Activated naive CD8-positive, alpha-beta T cell treated with anti-CD3 and anti-CD28 coated beads for 36 hours (primary cell): ENCODE measurements around the gene ENDOV. TPM values are rescaled to one million over a fixed set of nuclear protein-coding genes. Genes with fewer than 3 reads are reported as not detected.

Source experiments
- DNase-seq: peaks from one replicate; pipeline ENCODE4 v3.0.0; 2021
- H3K27ac Mint-ChIP-seq: one replicate; pipeline ENCODE4 v1.8.0; 2022; ENCODE audit warnings: mild to moderate bottlenecking, moderate library complexity, mixed read lengths
- H3K27me3 Mint-ChIP-seq: one replicate; pipeline ENCODE4 v1.8.0; 2022; ENCODE audit warnings: mild to moderate bottlenecking, mixed read lengths
- H3K36me3 Mint-ChIP-seq: one replicate; pipeline ENCODE4 v1.8.0; 2021; ENCODE audit warnings: mild to moderate bottlenecking, mixed read lengths
- H3K4me1 Mint-ChIP-seq: one replicate; pipeline ENCODE4 v1.8.0; 2021; ENCODE audit warnings: mixed read lengths
- H3K4me3 Mint-ChIP-seq: one replicate; pipeline ENCODE4 v1.8.0; 2022; ENCODE audit warnings: mild to moderate bottlenecking, moderate library complexity, mixed read lengths
- H3K9me3 Mint-ChIP-seq: one replicate; pipeline ENCODE4 v1.8.0; 2022; ENCODE audit warnings: mixed read lengths
- total RNA-seq, 2 experiments: library from RNA; stranded (reverse); gene quantifications; one replicate each; pipeline ENCODE4 v1.2.3, GENCODE V29; 2021

The ENDOV gene
- 10 to 100 TPM; 11.7 to 13.8 TPM for total RNA-seq

- peak; percentile 92 for DNase-seq
- H3K36me3 Mint-ChIP-seq, result peaks cover 2% of the 10 kb centered on the region
- peak within 1 kb of the TSS; percentile 79 for H3K27ac Mint-ChIP-seq
Observed at GRCh38 chr17:80414803-80415625, at the start of gene ENDOV. TSS of gene ENDOV (plus strand) at chr17:80415167. CDS start at chr17:80415195, 28 bp downstream.

GRCh38 chr17:80365983-80366382 is 49.0 kb upstream of the ENDOV start:
- Mint-ChIP-seq H3K27ac (no peak overlapping the region), H3K9me3 (no peaks in the 10 kb centered on the region), H3K27me3 (no peaks in the 10 kb centered on the region), H3K4me3 (no peak overlapping the region), H3K36me3 (peaks cover 18% of the 10 kb centered on the region), H3K4me1 (no peaks in the 10 kb centered on the region)
- no peak for DNase-seq

More at GRCh38 chr17:80414803-80415625, at the start of gene ENDOV:
- peak within 1 kb of the TSS; percentile 85 for H3K4me3 Mint-ChIP-seq
- H3K27me3 Mint-ChIP-seq, result peaks cover 7% of the 10 kb centered on the region
- H3K9me3 Mint-ChIP-seq, result no peaks in the 10 kb centered on the region
- peaks cover 16% of the 10 kb centered on the region for H3K4me1 Mint-ChIP-seq

- no peaks in the 10 kb centered on the region for H3K4me1 Mint-ChIP-seq
- H3K4me3 Mint-ChIP-seq, result no peak overlapping the region
- H3K9me3 Mint-ChIP-seq, result no peaks in the 10 kb centered on the region
- DNase-seq, result no peak
- H3K27ac Mint-ChIP-seq, result no peak overlapping the region
- H3K27me3 Mint-ChIP-seq, result no peaks in the 10 kb centered on the region
- peaks cover 7% of the 10 kb centered on the region for H3K36me3 Mint-ChIP-seq
Observed at GRCh38 chr17:80367503-80367902, 47.5 kb upstream of the ENDOV start.

GRCh38 chr17:80371196-80371595 is 43.8 kb upstream of the ENDOV start:
- no peaks in the 10 kb centered on the region for H3K4me1 Mint-ChIP-seq
- H3K27ac Mint-ChIP-seq, result no peak overlapping the region
- H3K9me3 Mint-ChIP-seq, result no peaks in the 10 kb centered on the region
- no peak overlapping the region for H3K4me3 Mint-ChIP-seq
- no peak for DNase-seq
- peaks cover 19% of the 10 kb centered on the region for H3K36me3 Mint-ChIP-seq
- no peaks in the 10 kb centered on the region for H3K27me3 Mint-ChIP-seq

- H3K27ac Mint-ChIP-seq, result no peak overlapping the region
- no peak for DNase-seq
- H3K36me3 Mint-ChIP-seq, result peaks cover 20% of the 10 kb centered on the region
- H3K4me3 Mint-ChIP-seq, result no peak overlapping the region
- H3K9me3 Mint-ChIP-seq, result no peaks in the 10 kb centered on the region
- no peaks in the 10 kb centered on the region for H3K27me3 Mint-ChIP-seq
- no peaks in the 10 kb centered on the region for H3K4me1 Mint-ChIP-seq
Observed at GRCh38 chr17:80372456-80372855, 42.5 kb upstream of the ENDOV start.

GRCh38 chr17:80372922-80373570 is 41.9 kb upstream of the ENDOV start:
- Mint-ChIP-seq H3K9me3 (no peaks in the 10 kb centered on the region), H3K36me3 (peaks cover 21% of the 10 kb centered on the region), H3K4me1 (no peaks in the 10 kb centered on the region), H3K27me3 (no peaks in the 10 kb centered on the region), H3K27ac (no peak overlapping the region), H3K4me3 (no peak overlapping the region)
- DNase-seq, result no peak

GRCh38 chr17:80374039-80374731 is 40.8 kb upstream of the ENDOV start:
- Mint-ChIP-seq H3K9me3 (no peaks in the 10 kb centered on the region), H3K27me3 (no peaks in the 10 kb centered on the region), H3K27ac (peak overlapping the region; percentile 20), H3K4me3 (no peak overlapping the region), H3K36me3 (peaks cover 27% of the 10 kb centered on the region), H3K4me1 (no peaks in the 10 kb centered on the region)
- no peak for DNase-seq

GRCh38 chr17:80374732-80375585 is 40.0 kb upstream of the ENDOV start:
- Mint-ChIP-seq H3K27ac (peak overlapping the region; percentile 60), H3K27me3 (no peaks in the 10 kb centered on the region), H3K36me3 (peaks cover 24% of the 10 kb centered on the region), H3K4me3 (no peak overlapping the region), H3K9me3 (no peaks in the 10 kb centered on the region), H3K4me1 (no peaks in the 10 kb centered on the region)
- no peak for DNase-seq

- no peak for DNase-seq
- Mint-ChIP-seq H3K27me3 (no peaks in the 10 kb centered on the region), H3K36me3 (peaks cover 31% of the 10 kb centered on the region), H3K27ac (no peak overlapping the region), H3K9me3 (no peaks in the 10 kb centered on the region), H3K4me3 (no peak overlapping the region), H3K4me1 (no peaks in the 10 kb centered on the region)
Observed at GRCh38 chr17:80376531-80376930, 38.4 kb upstream of the ENDOV start.

- H3K36me3 Mint-ChIP-seq, result peaks cover 33% of the 10 kb centered on the region
- no peaks in the 10 kb centered on the region for H3K4me1 Mint-ChIP-seq
- no peaks in the 10 kb centered on the region for H3K9me3 Mint-ChIP-seq
- no peak overlapping the region for H3K4me3 Mint-ChIP-seq
- H3K27ac Mint-ChIP-seq, result peak overlapping the region; percentile 44
- DNase-seq, result no peak
- H3K27me3 Mint-ChIP-seq, result no peaks in the 10 kb centered on the region
Observed at GRCh38 chr17:80377798-80378197, 37.2 kb upstream of the ENDOV start.

- Mint-ChIP-seq H3K27me3 (no peaks in the 10 kb centered on the region), H3K27ac (no peak overlapping the region), H3K36me3 (peaks cover 41% of the 10 kb centered on the region), H3K9me3 (no peaks in the 10 kb centered on the region), H3K4me3 (no peak overlapping the region), H3K4me1 (peaks cover 9% of the 10 kb centered on the region)
- DNase-seq, result no peak
Observed at GRCh38 chr17:80379348-80379747, 35.6 kb upstream of the ENDOV start.

GRCh38 chr17:80380068-80380467 is 34.9 kb upstream of the ENDOV start:
- DNase-seq, result no peak
- peaks cover 12% of the 10 kb centered on the region for H3K4me1 Mint-ChIP-seq
- H3K27ac Mint-ChIP-seq, result no peak overlapping the region
- H3K27me3 Mint-ChIP-seq, result no peaks in the 10 kb centered on the region
- H3K36me3 Mint-ChIP-seq, result peaks cover 40% of the 10 kb centered on the region
- no peak overlapping the region for H3K4me3 Mint-ChIP-seq
- no peaks in the 10 kb centered on the region for H3K9me3 Mint-ChIP-seq

- H3K36me3 Mint-ChIP-seq, result peaks cover 38% of the 10 kb centered on the region
- H3K27me3 Mint-ChIP-seq, result no peaks in the 10 kb centered on the region
- no peak for DNase-seq
- H3K4me3 Mint-ChIP-seq, result no peak overlapping the region
- H3K27ac Mint-ChIP-seq, result no peak overlapping the region
- H3K4me1 Mint-ChIP-seq, result peaks cover 12% of the 10 kb centered on the region
- H3K9me3 Mint-ChIP-seq, result no peaks in the 10 kb centered on the region
Observed at GRCh38 chr17:80380555-80381002, 34.4 kb upstream of the ENDOV start.

GRCh38 chr17:80381416-80381923 is 33.5 kb upstream of the ENDOV start:
- no peak overlapping the region for H3K4me3 Mint-ChIP-seq
- peaks cover 12% of the 10 kb centered on the region for H3K4me1 Mint-ChIP-seq
- peak overlapping the region; percentile 69 for H3K27ac Mint-ChIP-seq
- no peaks in the 10 kb centered on the region for H3K9me3 Mint-ChIP-seq
- DNase-seq, result no peak
- H3K27me3 Mint-ChIP-seq, result no peaks in the 10 kb centered on the region
- H3K36me3 Mint-ChIP-seq, result peaks cover 41% of the 10 kb centered on the region
